ENCODE measurements around the gene ATP11B.

GRCh38 chr3:182970811-182971418 lies 177.6 kb downstream of the ATP11B start:
- TF ChIP-seq POLR2A (IDR thresholded peaks at IDR 0.05; ENCODE audit: low read depth, low read length), result no peak
- TF ChIP-seq TAF1 (IDR thresholded peaks at IDR 0.05; ENCODE audit: low read depth, low read length), result no peak
- TF ChIP-seq POLR2AphosphoS5 (IDR thresholded peaks at IDR 0.05; ENCODE audit: low read depth, low read length), result no peak
- no peak for TF ChIP-seq SPI1 (IDR thresholded peaks at IDR 0.05; ENCODE audit: low read depth, low read length)

Data from GM12891 (cell line).